Measurements from ENCODE around the gene TRIML1. TPM values are rescaled to one million over a fixed set of nuclear protein-coding genes. Genes with fewer than 3 reads are reported as not detected.
"Not testable (repeated sequence)": the region's sequence is repeated elsewhere in the genome, so short reads cannot be mapped to it uniquely, and the experiment has no call there.

Gene TRIML1
- total RNA-seq, 1 experiment from 2014 or later, result not detected

GRCh38 chr4:188154668-188155405 lies 15.6 kb downstream of the TRIML1 start:
- Histone ChIP-seq H3K36me3 (ENCODE audit: low read depth, low read length) (no peaks in the 10 kb centered on the region), H3K4me3 (ENCODE audit: low read length) (no peak overlapping the region), H3K9me2 (replicated peaks; ENCODE audit: low read length) (no peaks in the 10 kb centered on the region), H3K4me2 (ENCODE audit: low read length) (no peak overlapping the region), H3K9ac (ENCODE audit: low read length) (no peak overlapping the region), H3K27ac (ENCODE audit: low read length) (no peak overlapping the region), H3F3A (ENCODE audit: low read length, unreplicated experiment) (no peaks in the 10 kb centered on the region), H4K20me1 (ENCODE audit: low read length) (no peaks in the 10 kb centered on the region), H3K4me1 (ENCODE audit: insufficient read depth, low read length) (no peaks in the 10 kb centered on the region), H3K9me3 (ENCODE audit: low read length) (no peaks in the 10 kb centered on the region), H2AFZ (ENCODE audit: low read length) (no peak overlapping the region), H3K27me3 (ENCODE audit: low read length) (no peaks in the 10 kb centered on the region), H3K79me2 (ENCODE audit: low read length) (no peaks in the 10 kb centered on the region)
- ATAC-seq (no peak), DNase-seq (no peak)
- POLR2A ChIA-PET (ENCODE audit: unreplicated experiment), result no interaction called here
- BruUV-seq (replicated peaks), result no TSS peak
- intact Hi-C loops (cut with micrococcal nuclease), result no loop called here
- no peak for TF ChIP-seq EZH2phosphoT487 (IDR thresholded peaks at IDR 0.05; ENCODE audit: borderline replicate concordance, low read length)
- no peak for TF ChIP-seq CTCF (conservative IDR thresholded peaks at IDR 0.05; ENCODE audit: low read depth, low read length)
- TF ChIP-seq EZH2 (IDR thresholded peaks at IDR 0.05; ENCODE audit: low read length, unreplicated experiment), result no peak
- CTCF ChIA-PET, result no interaction called here

- Histone ChIP-seq H3F3A (ENCODE audit: low read length, unreplicated experiment) (no peaks in the 10 kb centered on the region), H3K27me3 (ENCODE audit: low read length) (no peaks in the 10 kb centered on the region), H3K27ac (ENCODE audit: low read length) (no peak overlapping the region), H3K4me3 (ENCODE audit: low read length) (no peak overlapping the region), H3K79me2 (ENCODE audit: low read length) (no peaks in the 10 kb centered on the region), H3K4me1 (ENCODE audit: insufficient read depth, low read length) (no peaks in the 10 kb centered on the region), H2AFZ (ENCODE audit: low read length) (no peak overlapping the region), H3K36me3 (ENCODE audit: low read depth, low read length) (no peaks in the 10 kb centered on the region), H3K9me2 (replicated peaks; ENCODE audit: low read length) (no peaks in the 10 kb centered on the region), H3K4me2 (ENCODE audit: low read length) (no peak overlapping the region), H3K9ac (ENCODE audit: low read length) (no peak overlapping the region), H3K9me3 (ENCODE audit: low read length) (no peaks in the 10 kb centered on the region), H4K20me1 (ENCODE audit: low read length) (no peaks in the 10 kb centered on the region)
- BruUV-seq (replicated peaks), result no TSS peak
- intact Hi-C loops (cut with micrococcal nuclease), result no loop called here
- POLR2A ChIA-PET (ENCODE audit: unreplicated experiment), result no interaction called here
- TF ChIP-seq EZH2phosphoT487 (IDR thresholded peaks at IDR 0.05; ENCODE audit: borderline replicate concordance, low read length), result no peak
- TF ChIP-seq EZH2 (IDR thresholded peaks at IDR 0.05; ENCODE audit: low read length, unreplicated experiment), result no peak
- no peak for TF ChIP-seq CTCF (conservative IDR thresholded peaks at IDR 0.05; ENCODE audit: low read depth, low read length)
- no peak for DNase-seq
- no peak for ATAC-seq
- CTCF ChIA-PET, result no interaction called here
Measured at GRCh38 chr4:188158336-188158735, 19.1 kb downstream of the TRIML1 start.

- H3K9me3 ChIP-seq (ENCODE audit: low read length); H3K36me3 ChIP-seq (ENCODE audit: low read depth, low read length); ATAC-seq; intact Hi-C loops (cut with micrococcal nuclease); H2AFZ ChIP-seq (ENCODE audit: low read length); H3K9ac ChIP-seq (ENCODE audit: low read length); POLR2A ChIA-PET (ENCODE audit: unreplicated experiment); H3K79me2 ChIP-seq (ENCODE audit: low read length); H3F3A ChIP-seq (ENCODE audit: low read length, unreplicated experiment); BruUV-seq (replicated peaks); H4K20me1 ChIP-seq (ENCODE audit: low read length); H3K4me3 ChIP-seq (ENCODE audit: low read length); H3K9me2 ChIP-seq (replicated peaks; ENCODE audit: low read length); H3K4me2 ChIP-seq (ENCODE audit: low read length); H3K4me1 ChIP-seq (ENCODE audit: insufficient read depth, low read length); CTCF ChIA-PET; H3K27me3 ChIP-seq (ENCODE audit: low read length); H3K27ac ChIP-seq (ENCODE audit: low read length): not testable (repeated sequence)
- DNase-seq, result peak; percentile 21
Measured at GRCh38 chr4:188159513-188160226, 20.4 kb downstream of the TRIML1 start.
